GM18520 (cell line): ENCODE data around the gene SYTL5.

Source experiments
- ATAC-seq: cut with Tn5 transposase; IDR thresholded peaks from one replicate; pipeline ENCODE4 v1.9.1; 2021; ENCODE audit not compliant: unreplicated experiment

Gene SYTL5

DNA sequence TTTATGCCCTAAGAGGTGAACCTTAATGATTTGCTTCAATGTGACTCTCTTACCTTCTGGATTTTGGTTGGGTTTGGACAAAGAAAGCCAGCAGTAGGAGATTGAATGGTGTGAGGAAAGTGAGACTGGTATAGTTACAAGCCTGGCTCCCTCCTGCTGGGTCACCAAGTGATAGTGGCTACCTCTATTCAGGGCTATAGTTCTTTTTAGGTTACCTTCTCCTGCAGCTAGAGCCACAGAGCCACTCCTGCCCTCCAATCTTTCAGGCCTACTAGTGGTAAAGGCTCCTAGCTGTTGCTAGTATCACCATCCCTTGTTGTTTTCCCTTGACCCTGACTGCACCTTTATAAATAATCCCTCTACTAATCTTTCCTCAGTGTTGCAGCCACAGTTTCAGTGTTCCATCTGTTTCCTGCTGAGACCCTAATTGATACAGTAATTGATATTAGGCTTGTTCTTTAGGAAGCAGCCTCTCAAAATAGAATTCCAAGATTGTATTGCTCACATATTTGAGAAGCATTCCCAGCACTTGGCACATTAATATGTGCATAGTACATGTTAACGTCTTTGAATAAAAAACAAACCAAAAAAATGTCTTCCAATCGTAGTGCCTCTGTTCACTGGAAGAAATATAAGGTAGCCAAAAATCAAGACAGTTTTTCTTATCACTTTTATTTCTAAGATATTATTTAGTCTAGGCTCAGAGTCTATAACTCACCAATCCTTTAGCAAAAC is 132.0 kb downstream of the SYTL5 start:
- ATAC-seq: no peak

DNA sequence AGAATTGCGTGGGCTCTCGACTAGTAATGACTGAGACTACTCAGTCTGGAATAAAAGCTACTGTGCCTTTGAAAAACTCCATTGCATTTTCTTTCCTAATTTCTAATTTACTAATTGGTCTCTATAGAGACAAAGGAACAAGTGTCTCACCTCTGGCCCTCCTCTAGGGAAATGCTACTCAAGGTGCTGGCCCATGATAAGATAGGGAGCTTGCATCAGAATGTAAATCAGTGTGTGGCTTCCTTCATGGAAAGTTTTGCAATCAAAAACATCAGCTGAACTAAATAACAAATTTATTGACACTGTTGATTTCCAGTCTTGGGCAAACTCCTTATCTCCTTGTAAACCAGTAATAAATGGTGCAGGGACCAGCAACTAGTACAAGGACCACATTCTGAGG is 132.5 kb downstream of the SYTL5 start:
- ATAC-seq: no peak

- no peak for ATAC-seq
Measured at GRCh38 chrX:38142610-38143009, 136.3 kb downstream of the SYTL5 start.

- no peak for ATAC-seq
Measured at GRCh38 chrX:38149016-38149415, 142.7 kb downstream of the SYTL5 start.

GRCh38 chrX:38150993-38151392 is 144.6 kb downstream of the SYTL5 start:
- no peak for ATAC-seq

DNA sequence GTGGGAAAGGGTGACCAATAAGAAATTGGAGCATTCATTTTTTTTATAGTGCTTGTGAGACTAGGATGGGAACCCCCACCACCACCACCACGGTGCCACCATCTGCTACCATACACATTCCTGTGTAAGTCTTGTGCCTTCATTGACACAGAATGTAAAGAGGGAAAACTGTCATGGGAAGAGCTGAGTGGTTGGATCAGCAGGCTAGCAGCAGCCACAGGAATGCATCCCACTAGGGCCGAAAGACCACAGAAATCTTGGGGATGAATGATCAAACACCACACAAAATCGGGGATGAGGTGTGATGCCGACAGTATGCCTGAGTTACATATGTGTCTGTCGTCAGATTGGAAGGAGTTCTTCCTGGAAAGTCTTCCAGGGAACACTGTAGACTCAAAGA is 145.1 kb downstream of the SYTL5 start:
- no peak for ATAC-seq

GRCh38 chrX:38154340-38154739 is 148.0 kb downstream of the SYTL5 start:
- no peak for ATAC-seq

DNA sequence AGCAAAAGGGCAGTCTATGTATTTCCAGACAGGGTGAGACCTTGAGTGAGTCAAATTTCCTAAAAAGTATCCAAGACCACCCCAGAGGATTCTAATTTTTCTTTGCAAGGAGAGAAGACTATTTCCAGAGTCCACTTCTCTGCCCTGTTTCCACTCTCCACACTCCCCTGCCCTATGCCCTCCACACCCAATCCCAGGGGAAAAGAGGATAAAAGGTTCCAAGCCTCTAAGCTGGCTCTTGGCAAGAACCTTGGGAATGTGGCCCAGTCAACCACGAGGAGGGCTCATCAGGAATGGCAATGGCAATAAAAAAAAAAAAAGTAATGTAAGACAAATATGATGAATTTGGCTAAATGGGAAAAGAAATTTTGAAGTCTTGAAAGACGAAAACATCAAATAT is 148.5 kb downstream of the SYTL5 start:
- ATAC-seq: no peak

GRCh38 chrX:38156838-38157237 is 150.5 kb downstream of the SYTL5 start:
- no peak for ATAC-seq

- no peak for ATAC-seq
Measured at GRCh38 chrX:38163193-38163592, 156.8 kb downstream of the SYTL5 start.

GRCh38 chrX:38165023-38165422 is 158.7 kb downstream of the SYTL5 start:
- no peak for ATAC-seq

DNA sequence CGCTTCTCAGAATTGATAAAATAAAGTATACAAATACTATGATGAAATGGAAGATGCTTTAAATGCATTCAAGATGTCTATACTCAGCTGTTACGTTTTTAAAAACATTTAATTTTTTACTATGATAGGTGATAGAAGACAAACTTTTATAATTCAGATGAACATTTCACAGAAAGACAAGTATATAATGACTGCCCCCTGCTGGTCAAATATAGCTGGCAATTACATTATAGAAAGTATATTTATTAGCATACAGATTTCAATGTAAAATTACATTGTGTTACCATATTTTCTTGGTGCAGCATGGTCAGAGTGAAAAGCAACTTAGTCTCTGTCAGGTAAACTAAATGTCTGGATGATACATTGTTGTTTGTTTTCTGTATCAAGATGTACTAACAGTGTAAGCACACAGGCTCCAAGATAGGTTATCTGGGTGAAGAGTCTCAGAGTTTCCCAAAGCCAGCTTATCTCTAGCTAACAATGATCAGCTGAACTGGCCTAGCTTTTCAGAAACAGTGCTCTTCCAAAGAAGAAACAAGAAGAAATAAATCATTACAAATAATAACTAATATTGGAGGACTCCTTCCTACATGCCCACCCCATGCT is 160.2 kb downstream of the SYTL5 start:
- no peak for ATAC-seq

- ATAC-seq: no peak
Measured at GRCh38 chrX:38170556-38170955, 164.2 kb downstream of the SYTL5 start.

GRCh38 chrX:38172596-38172995 is 166.2 kb downstream of the SYTL5 start:
- no peak for ATAC-seq

DNA sequence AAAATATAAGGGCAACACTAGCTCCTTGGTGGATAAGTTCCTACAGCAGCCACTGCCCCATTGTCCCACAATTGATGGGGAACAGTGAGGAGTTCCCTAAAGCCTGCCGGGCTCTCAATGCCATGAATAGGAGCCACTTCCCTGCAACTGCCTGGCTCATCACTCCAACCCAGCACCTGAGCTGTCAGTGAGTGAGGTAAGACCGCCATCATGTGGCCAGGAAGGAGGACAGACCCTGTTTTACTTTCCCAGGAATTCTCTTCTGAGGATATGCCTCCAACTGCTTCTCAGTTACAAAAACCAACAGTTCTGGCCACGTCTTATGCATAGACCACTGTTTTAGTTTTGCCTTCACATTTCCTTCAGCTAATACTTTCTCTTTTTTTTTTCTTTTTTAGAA is 168.8 kb downstream of the SYTL5 start:
- no peak for ATAC-seq

DNA sequence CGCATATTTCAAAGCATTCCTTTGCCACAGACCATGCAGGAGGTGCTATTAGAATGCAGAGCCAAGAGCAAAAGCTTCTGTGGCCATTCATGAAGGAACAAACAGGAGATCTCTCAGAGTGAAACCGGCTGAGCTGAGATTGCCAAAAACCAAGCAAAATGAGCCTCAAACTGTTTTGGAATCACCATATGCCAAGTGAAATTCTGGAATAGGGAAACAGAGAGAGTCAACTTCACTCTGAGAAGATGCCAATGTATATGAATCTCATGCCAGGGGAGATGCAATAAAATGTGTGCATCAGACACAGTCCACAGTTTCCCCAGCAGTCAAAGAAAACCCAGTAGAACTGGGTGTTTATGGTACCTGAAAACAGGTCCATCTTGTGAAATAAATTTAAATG is 172.0 kb downstream of the SYTL5 start:
- ATAC-seq: no peak
